RWPE1 (cell line): Measurements from ENCODE around the gene TBXAS1.
A peak's percentile ranks its signal among the peaks of the same experiment; 100 is the strongest.

Experiments used
- CTCF ChIA-PET: fragments of 350-600 bp; sonication (Branson Sonifier 250); formaldehyde crosslinking; extraction: SDS; loops from one replicate; lab custom pipeline; 2021; lab: Yijun Ruan, JAX
- POLR2A ChIA-PET: fragments of 400-600 bp; formaldehyde crosslinking; extraction: SDS; loops from one replicate; lab custom pipeline; 2020; ENCODE audit warnings: antibody characterized with exemption; ENCODE audit not compliant: low non-redundant PET; lab: Yijun Ruan, JAX
- DNase-seq: peaks from one replicate; pipeline ENCODE4 v3.0.0; 2012; ENCODE audit warnings: low spot score
- H3K27ac ChIP-seq: fragments of 450-650 bp; 2 replicates; pipeline ENCODE4 v1.5.1; 2017
- TF ChIP-seq, protein P1 (sequence below): fragments of 450-650 bp; conservative IDR thresholded peaks from 2 replicates; pipeline ENCODE4 v1.5.1; 2017; ENCODE audit warnings: low read depth, mild to moderate bottlenecking

Gene TBXAS1

DNA sequence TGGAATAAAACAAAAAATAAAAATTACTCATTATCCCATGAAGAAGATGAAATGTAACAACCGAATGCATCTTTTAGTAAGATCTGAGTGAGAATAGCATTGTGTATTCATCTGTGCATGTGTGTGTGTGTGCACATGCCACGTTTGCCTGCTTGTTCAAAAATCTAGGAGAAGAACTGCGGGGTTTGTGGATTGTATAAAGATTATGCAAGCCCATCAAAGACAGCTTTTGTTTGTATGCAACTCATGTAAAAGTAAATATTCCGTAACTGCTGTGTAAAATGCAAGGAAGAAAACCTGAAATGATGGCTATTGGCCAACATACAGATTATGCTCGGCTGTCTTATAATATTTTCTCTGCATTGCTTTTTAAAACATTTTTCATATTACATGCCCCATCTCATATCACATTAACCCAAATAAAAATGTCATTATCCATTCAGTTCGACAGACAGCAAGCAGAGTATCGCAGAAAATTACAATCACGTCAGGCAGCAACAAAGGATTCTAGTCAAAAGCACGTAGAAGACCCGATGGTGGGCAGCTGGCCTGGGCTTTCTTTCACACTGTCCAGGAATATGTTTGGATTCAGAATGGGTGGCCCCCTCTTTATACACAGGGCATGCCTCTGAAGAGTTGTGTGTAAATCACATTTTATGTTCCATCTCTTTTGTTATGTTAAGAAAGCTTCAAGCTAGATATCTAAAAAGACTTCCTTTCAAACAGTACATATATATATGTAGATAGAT, 119.7 kb downstream of the TBXAS1 start:
- ChIA-PET CTCF (no interaction called here), POLR2A (no interaction called here)
- TF ChIP-seq, protein P1, sequence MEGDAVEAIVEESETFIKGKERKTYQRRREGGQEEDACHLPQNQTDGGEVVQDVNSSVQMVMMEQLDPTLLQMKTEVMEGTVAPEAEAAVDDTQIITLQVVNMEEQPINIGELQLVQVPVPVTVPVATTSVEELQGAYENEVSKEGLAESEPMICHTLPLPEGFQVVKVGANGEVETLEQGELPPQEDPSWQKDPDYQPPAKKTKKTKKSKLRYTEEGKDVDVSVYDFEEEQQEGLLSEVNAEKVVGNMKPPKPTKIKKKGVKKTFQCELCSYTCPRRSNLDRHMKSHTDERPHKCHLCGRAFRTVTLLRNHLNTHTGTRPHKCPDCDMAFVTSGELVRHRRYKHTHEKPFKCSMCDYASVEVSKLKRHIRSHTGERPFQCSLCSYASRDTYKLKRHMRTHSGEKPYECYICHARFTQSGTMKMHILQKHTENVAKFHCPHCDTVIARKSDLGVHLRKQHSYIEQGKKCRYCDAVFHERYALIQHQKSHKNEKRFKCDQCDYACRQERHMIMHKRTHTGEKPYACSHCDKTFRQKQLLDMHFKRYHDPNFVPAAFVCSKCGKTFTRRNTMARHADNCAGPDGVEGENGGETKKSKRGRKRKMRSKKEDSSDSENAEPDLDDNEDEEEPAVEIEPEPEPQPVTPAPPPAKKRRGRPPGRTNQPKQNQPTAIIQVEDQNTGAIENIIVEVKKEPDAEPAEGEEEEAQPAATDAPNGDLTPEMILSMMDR: no peak
- no peak for DNase-seq
- H3K27ac ChIP-seq: no peak overlapping the region

GRCh38 chr7:139949629-139950028, 120.6 kb downstream of the TBXAS1 start:
- ChIA-PET CTCF (interaction anchor here (0.6 kb wide), 1 partner anchor 32 kb away, joined by 3 read pairs; no protein-coding TSS in a partner anchor), POLR2A (no interaction called here)
- TF ChIP-seq, protein P1: no peak
- no peak for DNase-seq
- H3K27ac ChIP-seq: no peak overlapping the region

GRCh38 chr7:139950881-139951525, 121.9 kb downstream of the TBXAS1 start:
- TF ChIP-seq, protein P1: no peak
- POLR2A ChIA-PET: no interaction called here
- peak; percentile 3 for DNase-seq

DNA sequence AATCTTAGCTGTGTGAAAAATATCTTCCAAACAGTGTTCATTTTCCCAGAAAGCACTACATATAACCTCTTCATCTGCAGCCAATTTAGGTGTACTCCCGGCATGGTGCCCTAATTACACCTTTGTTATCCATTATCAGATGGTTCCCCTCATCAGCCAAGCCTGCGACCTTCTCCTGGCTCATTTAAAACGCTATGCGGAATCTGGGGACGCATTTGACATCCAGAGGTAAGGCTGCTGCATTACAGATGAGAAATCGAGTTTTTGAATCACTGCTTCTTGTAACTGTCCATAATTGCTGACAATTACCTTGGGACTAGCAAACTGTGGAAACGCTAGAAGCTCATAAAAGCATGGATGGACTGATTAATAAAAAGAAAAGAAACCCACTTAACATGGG, 124.2 kb downstream of the TBXAS1 start:
- CTCF ChIA-PET: no interaction called here
- no peak for DNase-seq
- TF ChIP-seq, protein P1: no peak
- POLR2A ChIA-PET: no interaction called here
- no peak overlapping the region for H3K27ac ChIP-seq

More at GRCh38 chr7:139950881-139951525, 121.9 kb downstream of the TBXAS1 start:
- CTCF ChIA-PET: no interaction called here
- no peak overlapping the region for H3K27ac ChIP-seq

DNA sequence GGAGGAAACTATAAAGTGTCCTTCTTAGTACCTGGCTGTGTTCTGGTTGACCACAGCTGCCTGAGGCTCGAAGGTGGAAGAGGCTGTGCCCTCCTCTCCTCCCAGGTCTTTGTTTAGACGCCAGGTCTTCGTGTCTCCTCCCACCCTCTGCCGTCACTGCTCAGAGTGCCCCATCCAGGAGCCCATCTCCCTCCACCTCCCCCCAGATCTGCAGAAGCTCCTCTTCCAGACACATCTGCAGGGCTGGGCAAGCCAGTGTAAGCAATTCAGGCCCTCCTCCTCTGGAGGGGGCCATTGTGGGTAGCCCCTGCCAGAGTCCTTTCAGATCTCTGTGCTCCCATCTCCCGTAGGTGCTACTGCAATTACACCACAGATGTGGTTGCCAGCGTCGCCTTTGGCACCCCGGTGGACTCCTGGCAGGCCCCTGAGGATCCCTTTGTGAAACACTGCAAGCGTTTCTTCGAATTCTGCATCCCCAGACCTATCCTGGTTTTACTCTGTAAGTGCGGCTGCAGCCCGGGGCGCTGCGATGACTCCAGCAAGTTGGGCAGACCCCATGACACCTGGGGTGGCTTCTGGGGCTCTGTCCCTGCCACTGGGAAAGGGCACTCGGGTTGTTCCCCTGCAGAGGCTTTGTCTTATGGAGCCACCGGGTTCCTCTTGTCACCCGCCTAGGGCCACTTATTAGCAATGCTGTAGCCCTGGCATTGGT, 126.2 kb downstream of the TBXAS1 start:
- ChIA-PET CTCF (no interaction called here), POLR2A (no interaction called here)
- TF ChIP-seq, protein P1: no peak
- no peak for DNase-seq
- no peak overlapping the region for H3K27ac ChIP-seq

- TF ChIP-seq, protein P1: no peak
- ChIA-PET POLR2A (no interaction called here), CTCF (no interaction called here)
- H3K27ac ChIP-seq: no peak overlapping the region
- DNase-seq: no peak
These were observed 129.7 kb downstream of the TBXAS1 start for GRCh38 chr7:139958599-139959284.
